Measurements from ENCODE around the gene NDUFAF3. TPM values are rescaled to one million over a fixed set of nuclear protein-coding genes. Genes with fewer than 3 reads are reported as not detected.

The NDUFAF3 gene
- total RNA-seq, 3 donors from 2014 or later = 61.0 to 69.9 (median 63.2) TPM

- Histone ChIP-seq H3K36me3 (ENCODE audit: low read depth) (peaks cover 10% of the 10 kb centered on the region), H3K4me3 (no peak overlapping the region), H3K4me1 (ENCODE audit: low read depth) (peaks cover 40% of the 10 kb centered on the region), H3K9me3 (no peaks in the 10 kb centered on the region)
- DNase-seq (peak in 1 of 3 donors; percentile 46), ATAC-seq (no peak)
- no peak for TF ChIP-seq CTCF (IDR thresholded peaks at IDR 0.05)
- intact Hi-C loops (cut with DNase I, micrococcal nuclease) = no loop called here
Observed at GRCh38 chr3:49019941-49020329, 2.0 kb upstream of the NDUFAF3 start.

- TF ChIP-seq CTCF (IDR thresholded peaks at IDR 0.05) = no peak
- peaks cover 40% of the 10 kb centered on the region for H3K4me1 ChIP-seq (ENCODE audit: low read depth)
- H3K9me3 ChIP-seq = no peaks in the 10 kb centered on the region
- H3K36me3 ChIP-seq (ENCODE audit: low read depth) = peaks cover 8% of the 10 kb centered on the region
- peak; percentile 68 to 88 (median 82) for DNase-seq
- intact Hi-C loops (cut with DNase I, micrococcal nuclease) = no loop called here
- ATAC-seq = peak; percentile 34
- peak overlapping the region; percentile 63 for H3K4me3 ChIP-seq
Observed at GRCh38 chr3:49020330-49021212, 1.4 kb upstream of the NDUFAF3 start.

- peak overlapping the region; percentile 63 for H3K4me3 ChIP-seq
- H3K36me3 ChIP-seq (ENCODE audit: low read depth) = peaks cover 8% of the 10 kb centered on the region
- DNase-seq = peak; percentile 100
- intact Hi-C loops (cut with DNase I, micrococcal nuclease) = no loop called here
- H3K9me3 ChIP-seq = no peaks in the 10 kb centered on the region
- ATAC-seq = peak; percentile 81
- H3K4me1 ChIP-seq (ENCODE audit: low read depth) = peaks cover 40% of the 10 kb centered on the region
- no peak for TF ChIP-seq CTCF (IDR thresholded peaks at IDR 0.05)
Observed at GRCh38 chr3:49021213-49021812, 608 bp upstream of the NDUFAF3 start.

- H3K4me1 ChIP-seq (ENCODE audit: low read depth) = peaks cover 31% of the 10 kb centered on the region
- intact Hi-C loops (cut with DNase I, micrococcal nuclease) = no loop called here
- ATAC-seq (no peak), DNase-seq (peak in 2 of 3 donors; percentile 47 to 64)
- peak overlapping the region; percentile 63 for H3K4me3 ChIP-seq
- H3K36me3 ChIP-seq (ENCODE audit: low read depth) = peaks cover 8% of the 10 kb centered on the region
- H3K9me3 ChIP-seq = no peaks in the 10 kb centered on the region
- TF ChIP-seq CTCF (IDR thresholded peaks at IDR 0.05) = no peak
Observed at GRCh38 chr3:49022688-49023171, 809 bp downstream of the NDUFAF3 start.

DNA sequence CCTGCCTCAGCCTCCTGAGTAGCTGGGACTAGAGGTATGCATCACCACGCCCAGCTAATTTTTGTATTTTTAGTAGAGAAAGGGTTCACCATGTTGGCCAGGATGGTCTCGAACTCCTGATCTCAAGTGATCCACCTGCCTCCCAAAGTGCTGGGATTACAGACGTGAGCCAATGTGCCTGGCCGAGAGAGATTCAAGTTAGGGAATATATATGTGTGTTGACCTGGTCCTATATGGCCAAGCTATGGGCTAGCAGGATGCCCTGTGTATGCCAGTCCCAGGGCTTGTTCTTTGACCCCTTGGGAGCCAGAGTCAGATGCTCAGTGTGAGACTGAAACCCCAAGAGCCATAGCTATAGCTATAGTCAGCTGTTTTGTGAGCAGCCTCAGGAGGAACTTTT, 1.9 kb downstream of the NDUFAF3 start:
- intact Hi-C loops (cut with DNase I, micrococcal nuclease) = no loop called here
- ATAC-seq (no peak), DNase-seq (no peak)
- Histone ChIP-seq H3K4me1 (ENCODE audit: low read depth) (peaks cover 37% of the 10 kb centered on the region), H3K4me3 (no peak overlapping the region), H3K9me3 (no peaks in the 10 kb centered on the region), H3K36me3 (ENCODE audit: low read depth) (peaks cover 8% of the 10 kb centered on the region)
- no peak for TF ChIP-seq CTCF (IDR thresholded peaks at IDR 0.05)

Measured in mucosa of descending colon (tissue), 3 donors.